Neural cell (in vitro differentiated cells): ENCODE data around the gene INHBC.
"Not testable (repeated sequence)": the region's sequence is repeated elsewhere in the genome, so short reads cannot be mapped to it uniquely, and the experiment has no call there.

Source experiments
- CTCF ChIP-seq: fragments of 450-650 bp; IDR thresholded peaks from 2 replicates; pipeline ENCODE4 v1.5.1; 2014; ENCODE audit warnings: antibody characterized with exemption, mild to moderate bottlenecking, moderate library complexity; ENCODE audit not compliant: poor library complexity, severe bottlenecking
- EP300 ChIP-seq: fragments of 450-650 bp; conservative IDR thresholded peaks from 2 replicates; pipeline ENCODE4 v1.6.1; 2014; ENCODE audit warnings: antibody characterized with exemption, mild to moderate bottlenecking, moderate library complexity; ENCODE audit not compliant: poor library complexity, severe bottlenecking
- POLR2AphosphoS5 ChIP-seq: IDR thresholded peaks from 2 replicates; pipeline ENCODE4 v1.6.1; 2012
- RAD21 ChIP-seq: fragments of 450-650 bp; conservative IDR thresholded peaks from 2 replicates; pipeline ENCODE4 v1.6.1; 2014; ENCODE audit warnings: antibody characterized with exemption, mild to moderate bottlenecking, moderate library complexity
- SMC3 ChIP-seq: fragments of 450-650 bp; conservative IDR thresholded peaks from 2 replicates; pipeline ENCODE4 v1.6.1; 2014; ENCODE audit warnings: antibody characterized with exemption, mild to moderate bottlenecking, moderate library complexity; ENCODE audit not compliant: poor library complexity

GRCh38 chr12:57441393-57441792, 6.8 kb downstream of the INHBC start:
- not testable (repeated sequence) for TF ChIP-seq RAD21, CTCF, POLR2AphosphoS5, EP300, SMC3
